Mononuclear cell (primary cell): ENCODE measurements around the gene CACNA1G. TPM values are rescaled to one million over a fixed set of nuclear protein-coding genes. Genes with fewer than 3 reads are reported as not detected.

Experiments used
- H3K27me3 ChIP-seq: 2 replicates; pipeline ENCODE4 v1.6.0; 2011; ENCODE audit warnings: low read length, control low read depth; ENCODE audit not compliant: insufficient read depth
- H3K4me1 ChIP-seq: 2 replicates; pipeline ENCODE4 v1.5.1; 2011; ENCODE audit warnings: mild to moderate bottlenecking, low read length, control low read depth; ENCODE audit not compliant: insufficient read depth
- H3K4me3 ChIP-seq: 2 replicates; pipeline ENCODE4 v1.5.1; 2011; ENCODE audit warnings: mild to moderate bottlenecking, low read length, moderate library complexity
- H3K9me3 ChIP-seq: 2 replicates; pipeline ENCODE4 v1.5.1; 2011; ENCODE audit warnings: low read depth, mild to moderate bottlenecking, control low read depth, low read length
- total RNA-seq: library from RNA; depleted of rRNA; stranded (reverse); fragments of >200 nt; gene quantifications from one replicate; pipeline ENCODE4 v1.2.3, GENCODE V29; 2012

The CACNA1G gene
- total RNA-seq, 1 donor: under 0.01 TPM

DNA sequence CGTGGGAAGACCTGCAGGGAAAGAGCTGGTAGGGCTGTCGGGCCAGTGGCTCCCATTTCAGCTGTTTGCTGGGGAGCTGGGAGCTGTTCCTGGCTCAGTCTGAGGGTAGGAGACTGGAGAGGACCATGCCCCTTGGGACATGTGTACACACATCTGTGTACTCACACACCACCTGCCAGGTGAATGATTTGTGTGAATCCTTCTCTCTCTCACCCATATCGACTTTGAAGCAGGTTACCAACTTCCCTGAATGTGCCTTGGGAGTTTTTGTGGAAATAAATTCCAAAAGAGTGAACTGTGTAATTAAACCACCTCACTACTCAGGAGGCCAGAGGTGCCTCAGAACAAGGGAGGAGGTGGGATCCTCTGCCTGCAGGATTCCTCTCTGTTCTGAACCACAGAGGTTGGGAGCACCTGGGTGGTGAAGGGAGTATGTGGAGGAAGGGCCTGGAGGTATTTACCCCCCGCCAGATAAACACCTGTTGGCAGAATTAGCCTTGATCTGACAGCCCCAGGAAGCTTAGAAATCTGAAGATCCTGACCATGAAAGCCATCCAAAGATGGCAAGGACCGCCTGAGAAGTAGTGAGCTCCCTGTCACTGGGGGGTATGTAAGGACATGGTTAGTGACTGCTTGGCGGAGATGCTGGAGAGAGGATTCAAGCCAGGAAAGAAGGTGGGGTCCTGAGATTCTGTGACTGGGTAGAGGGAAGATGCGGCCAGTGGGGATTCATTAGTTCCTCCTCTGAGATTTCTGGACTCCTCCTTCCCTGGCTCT lies 77.5 kb downstream of the CACNA1G start:
- Histone ChIP-seq H3K4me3 (no peak overlapping the region), H3K4me1 (peaks cover 46% of the 10 kb centered on the region), H3K9me3 (no peaks in the 10 kb centered on the region), H3K27me3 (peaks cover 39% of the 10 kb centered on the region)

DNA sequence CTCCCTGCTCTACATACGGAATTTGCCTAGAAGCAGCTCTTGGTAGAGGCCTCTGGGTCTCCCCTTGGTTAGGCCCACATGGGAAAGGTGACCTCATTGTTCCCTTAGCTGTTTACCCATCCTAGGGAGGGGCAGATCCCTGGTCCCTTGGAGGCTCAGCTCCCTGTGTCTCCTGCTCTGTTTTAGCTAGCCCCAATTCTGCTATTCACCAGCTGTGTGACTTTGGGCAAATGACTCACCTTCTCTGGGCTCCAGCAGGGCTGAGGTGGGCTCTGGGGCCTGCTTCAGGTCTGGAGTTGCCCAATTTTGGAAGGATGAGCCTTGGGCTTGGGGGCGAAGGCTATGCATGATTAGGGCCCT lies 78.1 kb downstream of the CACNA1G start:
- Histone ChIP-seq H3K4me1 (peaks cover 46% of the 10 kb centered on the region), H3K4me3 (no peak overlapping the region), H3K27me3 (peaks cover 34% of the 10 kb centered on the region), H3K9me3 (no peaks in the 10 kb centered on the region)

DNA sequence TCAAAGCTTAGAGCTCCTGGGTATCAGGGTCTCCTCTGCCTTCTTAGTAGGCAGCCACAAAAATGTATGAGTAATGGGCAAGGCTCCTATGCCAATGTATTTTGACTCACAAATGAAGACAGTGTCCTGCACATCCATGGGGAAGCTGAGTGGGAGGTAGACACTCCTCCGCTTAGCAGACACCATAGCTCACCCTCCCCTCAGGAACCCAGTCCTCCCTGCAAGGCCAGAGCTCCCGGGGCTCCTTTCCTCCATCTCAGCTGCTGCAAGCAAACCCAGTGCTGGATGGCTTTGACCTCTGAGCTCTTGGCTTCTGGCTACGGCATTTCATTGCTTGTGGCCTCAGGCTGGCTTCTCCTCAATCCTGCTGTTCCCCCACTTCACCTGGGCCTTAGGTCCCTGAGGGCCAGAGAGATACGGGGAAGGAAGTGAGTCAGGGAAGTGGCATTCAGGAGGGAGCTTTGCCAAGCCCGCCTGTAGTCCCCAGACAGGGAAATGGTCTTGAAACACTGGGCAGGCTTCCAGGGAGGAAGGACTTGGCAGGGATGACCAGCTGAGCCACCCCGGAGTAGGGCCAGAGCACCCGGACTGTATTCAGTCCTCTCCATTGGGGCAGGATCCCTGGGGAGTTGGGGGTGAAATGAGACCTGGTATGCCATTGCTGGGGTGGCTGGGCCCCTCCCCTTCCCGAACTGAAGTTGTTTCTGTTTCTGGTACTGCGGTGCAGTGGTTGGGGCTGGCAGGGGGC lies 78.6 kb downstream of the CACNA1G start:
- Histone ChIP-seq H3K27me3 (peaks cover 28% of the 10 kb centered on the region), H3K9me3 (no peaks in the 10 kb centered on the region), H3K4me1 (peaks cover 45% of the 10 kb centered on the region), H3K4me3 (no peak overlapping the region)

DNA sequence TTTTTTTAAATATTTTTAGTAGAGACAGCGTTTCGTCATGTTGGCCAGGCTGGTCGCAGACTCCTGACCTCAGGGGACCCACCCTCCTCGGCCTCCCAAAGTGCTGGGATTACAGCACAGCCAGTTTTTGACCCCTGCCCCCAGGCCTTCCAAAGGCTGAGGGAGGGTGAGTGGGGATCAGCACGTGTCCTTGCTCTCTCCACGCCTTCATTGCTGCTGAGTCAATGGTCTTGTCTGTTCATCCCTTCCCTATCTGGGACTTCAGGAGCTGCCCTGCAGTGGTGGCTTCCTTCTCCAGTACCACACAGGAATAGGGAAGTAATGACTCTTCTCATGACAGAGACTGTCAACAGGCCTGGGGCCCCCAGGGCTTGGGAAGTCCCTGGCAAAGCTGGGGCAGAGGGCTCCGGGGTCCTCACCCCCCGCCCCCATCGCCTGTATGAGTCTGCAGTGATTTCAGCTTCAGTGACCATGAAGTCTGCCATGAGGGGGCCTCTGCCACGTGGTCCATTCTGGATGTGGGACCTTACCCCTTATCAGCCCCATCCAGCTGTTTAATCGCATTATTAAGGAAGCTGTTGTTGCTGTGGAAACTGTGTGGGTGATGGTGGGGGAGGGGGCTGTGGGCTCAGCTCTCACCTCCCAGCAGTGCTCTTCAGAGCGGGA lies 80.3 kb downstream of the CACNA1G start:
- Histone ChIP-seq H3K4me3 (no peak overlapping the region), H3K4me1 (peaks cover 31% of the 10 kb centered on the region), H3K9me3 (no peaks in the 10 kb centered on the region), H3K27me3 (peaks cover 14% of the 10 kb centered on the region)

DNA sequence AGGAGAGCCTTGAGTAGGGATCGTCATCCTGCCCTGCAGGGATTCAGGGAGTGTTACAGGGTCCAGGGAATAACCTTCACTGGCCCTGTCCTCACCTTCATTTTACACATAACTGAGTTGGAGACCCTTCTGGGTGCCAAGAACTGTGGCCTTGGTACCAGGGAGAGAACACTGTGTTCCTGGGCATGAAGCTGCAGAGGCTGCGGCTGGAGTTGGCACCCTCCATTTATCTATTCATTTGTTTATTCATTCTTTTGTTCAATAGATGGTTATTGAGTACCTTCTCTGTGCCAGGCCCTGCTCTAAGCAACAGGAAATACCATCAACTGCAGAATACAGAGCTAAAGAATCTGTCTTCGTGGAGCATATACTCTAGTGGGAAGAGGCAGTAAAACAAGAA lies 80.8 kb downstream of the CACNA1G start:
- peaks cover 31% of the 10 kb centered on the region for H3K4me1 ChIP-seq
- no peak overlapping the region for H3K4me3 ChIP-seq
- H3K27me3 ChIP-seq: peaks cover 10% of the 10 kb centered on the region
- H3K9me3 ChIP-seq: no peaks in the 10 kb centered on the region

DNA sequence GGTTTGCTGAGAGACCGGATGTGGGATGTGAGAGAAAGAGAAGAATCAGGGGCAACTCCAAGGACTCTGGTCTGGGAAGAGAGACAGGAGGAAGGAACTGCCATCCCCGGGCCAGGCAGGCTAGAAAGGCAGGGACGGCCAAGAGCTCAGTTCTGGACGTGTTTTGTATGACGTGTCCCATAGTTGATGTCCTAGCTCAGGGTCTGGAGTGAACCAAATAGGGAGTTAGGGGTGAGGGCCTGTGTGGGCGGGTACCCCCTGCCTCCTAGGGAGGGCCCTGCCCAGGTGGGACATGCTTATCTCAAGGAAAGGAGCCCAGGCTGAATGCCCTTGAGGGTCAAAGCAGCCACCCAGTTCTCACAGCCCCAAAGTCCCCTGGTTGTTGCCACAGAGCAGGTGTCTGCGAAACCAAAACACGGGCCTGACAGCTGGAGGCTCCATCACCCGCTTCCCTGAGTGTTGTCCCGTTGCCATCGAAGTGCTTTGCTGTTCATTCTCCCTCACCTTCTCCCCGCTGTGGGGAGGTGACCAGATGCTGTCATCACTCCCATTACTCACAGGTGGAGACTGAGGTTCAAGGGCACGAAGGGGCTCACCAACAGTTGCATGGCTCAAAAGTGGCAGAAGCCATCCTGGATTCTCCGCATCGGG lies 81.7 kb downstream of the CACNA1G start:
- H3K4me1 ChIP-seq: peaks cover 31% of the 10 kb centered on the region
- H3K9me3 ChIP-seq: no peaks in the 10 kb centered on the region
- no peak overlapping the region for H3K4me3 ChIP-seq
- peaks cover 3% of the 10 kb centered on the region for H3K27me3 ChIP-seq

DNA sequence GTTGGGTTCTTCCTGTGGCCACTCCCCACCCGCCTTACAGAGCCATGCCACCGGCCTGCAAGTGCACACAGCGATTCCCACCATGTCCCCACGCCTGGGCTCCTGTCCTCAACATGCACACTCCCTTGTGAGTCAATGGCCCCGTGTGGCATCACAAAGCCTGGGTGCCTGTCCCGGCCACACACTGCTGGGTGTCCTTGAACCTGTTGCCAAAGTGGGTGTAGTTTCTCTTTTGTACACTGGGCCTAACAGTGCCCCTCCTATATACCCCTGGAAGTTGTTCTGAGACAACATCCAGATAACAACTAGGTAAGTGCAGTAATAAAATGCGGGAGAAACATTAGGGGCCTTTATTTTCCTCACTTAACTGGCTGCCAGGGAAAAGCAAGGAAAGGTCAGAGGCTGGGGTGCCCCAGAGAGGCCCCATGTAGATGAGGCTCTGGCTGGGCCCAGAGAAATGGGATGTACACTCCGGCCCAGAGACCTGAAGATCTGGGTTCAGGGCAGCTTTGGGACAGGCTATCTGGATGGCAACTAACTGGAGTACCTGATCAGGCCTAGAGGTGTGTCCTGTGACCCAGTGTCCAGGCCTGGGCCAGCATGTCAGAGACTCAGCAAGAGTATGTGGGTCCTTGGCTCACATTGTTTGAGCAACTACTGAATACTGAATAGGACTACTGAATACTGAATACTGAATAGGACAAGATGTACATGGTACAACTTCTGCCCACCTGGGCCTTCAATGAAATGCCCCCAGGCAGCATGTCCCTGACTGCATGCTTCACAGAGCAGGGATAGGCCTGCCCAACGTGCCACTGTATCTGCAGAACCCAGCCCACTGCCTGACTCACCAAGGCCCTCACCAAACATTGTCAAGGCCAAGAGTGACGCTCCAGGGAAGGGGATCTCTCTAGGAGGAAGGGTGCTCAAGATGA lies 82.5 kb downstream of the CACNA1G start:
- Histone ChIP-seq H3K4me3 (no peak overlapping the region), H3K9me3 (no peaks in the 10 kb centered on the region), H3K27me3 (peaks cover 3% of the 10 kb centered on the region), H3K4me1 (peaks cover 31% of the 10 kb centered on the region)

DNA sequence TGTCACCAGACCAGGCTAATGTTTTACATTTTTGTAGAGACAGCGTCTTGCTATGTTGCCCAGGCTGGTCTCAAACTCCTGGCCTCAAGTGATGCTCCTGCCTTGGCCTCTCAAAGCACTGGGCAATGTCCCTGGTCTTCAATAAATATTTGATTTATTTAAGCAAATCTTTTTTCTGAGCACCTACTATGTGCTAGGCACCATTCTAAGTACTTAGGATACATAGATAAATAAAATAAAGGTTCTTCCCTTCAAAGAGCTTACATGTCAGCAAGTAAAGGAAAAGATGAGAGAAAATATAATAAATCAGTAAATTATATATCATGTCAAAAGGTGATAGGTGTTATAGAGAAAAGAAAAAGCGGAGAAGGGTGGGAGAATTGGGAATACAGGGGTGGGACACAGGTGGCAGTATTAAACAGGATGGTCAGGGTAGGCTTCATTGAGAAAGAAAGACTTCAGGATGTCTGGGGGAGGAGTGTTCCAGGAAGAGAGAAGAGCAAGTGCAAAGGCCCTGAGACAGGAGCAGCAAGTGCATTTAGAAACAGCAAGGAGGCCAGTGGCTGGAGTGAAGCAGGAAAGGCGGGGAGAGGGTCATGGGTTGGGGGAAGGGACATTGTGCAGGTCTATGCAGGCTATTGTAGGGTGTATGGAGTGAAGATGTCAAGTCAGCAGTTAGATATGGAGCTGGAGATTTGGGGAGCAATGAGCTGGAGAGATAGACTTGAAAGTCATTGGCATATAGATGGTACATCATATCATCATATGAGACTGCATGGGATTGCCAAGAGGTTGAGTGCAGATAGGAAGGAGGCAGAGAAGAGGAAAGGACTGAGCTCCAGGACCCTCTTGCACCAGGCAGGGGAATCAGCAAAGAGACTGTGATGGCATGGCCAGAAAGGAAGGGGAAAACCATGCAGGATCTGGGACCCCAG lies 85.5 kb downstream of the CACNA1G start:
- no peaks in the 10 kb centered on the region for H3K27me3 ChIP-seq
- no peak overlapping the region for H3K4me3 ChIP-seq
- peaks cover 5% of the 10 kb centered on the region for H3K4me1 ChIP-seq
- H3K9me3 ChIP-seq: no peaks in the 10 kb centered on the region

DNA sequence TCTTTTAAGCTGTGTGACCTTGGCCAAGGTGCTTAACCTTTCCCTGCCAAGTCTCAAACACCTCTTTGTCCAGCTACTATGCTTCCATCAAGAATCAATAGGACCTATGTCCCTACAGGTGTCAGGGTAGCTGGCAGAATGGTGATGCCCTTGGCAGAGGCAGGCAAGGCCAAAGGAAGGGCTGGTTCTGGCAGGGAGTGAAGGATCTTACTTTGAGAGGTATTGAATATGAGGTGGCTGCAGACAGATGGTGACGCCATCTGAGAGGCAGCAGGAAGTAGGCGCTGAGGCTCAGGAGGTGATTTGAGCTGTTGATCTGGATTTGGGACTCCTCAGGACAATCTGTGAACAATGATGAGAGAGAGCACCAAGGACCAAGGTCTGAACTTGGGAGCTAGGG lies 86.7 kb downstream of the CACNA1G start:
- Histone ChIP-seq H3K9me3 (no peaks in the 10 kb centered on the region), H3K4me1 (no peaks in the 10 kb centered on the region), H3K27me3 (no peaks in the 10 kb centered on the region), H3K4me3 (no peak overlapping the region)

DNA sequence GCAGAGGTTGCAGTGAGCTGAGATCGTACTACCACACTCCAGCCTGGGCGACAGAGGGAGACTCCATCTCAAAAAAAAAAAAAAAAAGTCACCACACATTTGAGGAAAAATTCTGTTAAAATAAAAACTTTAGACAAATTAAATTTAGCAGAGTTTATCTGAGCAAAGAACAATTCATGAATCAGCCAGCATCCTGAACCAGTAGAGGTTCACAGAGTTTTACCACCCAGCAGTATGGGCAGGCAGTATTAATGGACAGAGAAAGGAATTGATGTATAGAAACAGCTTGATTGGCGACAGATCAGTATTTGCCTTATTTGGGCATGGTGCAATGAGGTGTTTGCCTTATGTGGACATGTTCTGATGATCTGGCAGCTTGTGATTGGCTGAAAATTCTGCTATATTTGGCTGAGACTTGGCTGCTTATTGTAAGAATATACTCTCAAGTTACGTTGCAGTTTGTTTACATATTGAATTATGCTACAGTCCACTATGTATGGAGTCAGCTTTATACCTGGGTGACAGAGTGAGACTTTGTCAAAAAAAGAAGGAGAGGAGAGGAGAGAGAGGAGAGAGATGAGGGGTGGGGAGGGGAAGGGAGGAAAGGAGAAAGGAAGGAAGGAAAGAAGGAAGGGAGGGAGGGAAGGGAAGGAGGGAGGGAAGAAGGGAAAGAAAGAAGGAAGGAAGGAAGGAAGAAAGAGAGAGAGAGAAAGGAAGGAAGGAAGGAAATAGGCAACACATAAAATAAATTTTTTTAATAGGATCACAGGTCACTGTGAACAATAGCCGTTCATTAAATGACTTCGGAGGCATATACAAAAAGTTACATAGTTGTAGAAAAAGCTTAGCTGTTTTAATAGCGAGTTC lies 88.8 kb downstream of the CACNA1G start:
- H3K9me3 ChIP-seq: peaks cover 6% of the 10 kb centered on the region
- no peaks in the 10 kb centered on the region for H3K4me1 ChIP-seq
- no peaks in the 10 kb centered on the region for H3K27me3 ChIP-seq
- no peak overlapping the region for H3K4me3 ChIP-seq

DNA sequence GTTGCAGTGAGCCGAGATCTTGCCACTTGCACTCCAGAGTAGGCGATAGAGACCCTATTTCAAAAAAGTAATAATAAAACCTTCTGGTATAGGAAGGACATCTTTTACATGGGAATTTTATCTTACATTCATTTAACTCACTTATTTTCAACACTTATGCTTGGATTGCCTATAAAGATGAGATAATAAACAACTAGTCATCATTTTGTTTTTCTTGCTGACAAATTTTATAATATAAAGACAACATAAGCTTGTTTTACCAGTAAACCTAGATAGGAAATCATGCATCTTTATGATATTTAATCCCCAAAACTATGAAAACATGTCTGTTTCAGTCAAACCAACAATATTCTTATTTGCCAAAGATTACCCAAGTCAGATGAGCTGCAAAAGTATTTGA lies 91.1 kb downstream of the CACNA1G start:
- peaks cover 6% of the 10 kb centered on the region for H3K9me3 ChIP-seq
- H3K27me3 ChIP-seq: no peaks in the 10 kb centered on the region
- no peak overlapping the region for H3K4me3 ChIP-seq
- no peaks in the 10 kb centered on the region for H3K4me1 ChIP-seq

DNA sequence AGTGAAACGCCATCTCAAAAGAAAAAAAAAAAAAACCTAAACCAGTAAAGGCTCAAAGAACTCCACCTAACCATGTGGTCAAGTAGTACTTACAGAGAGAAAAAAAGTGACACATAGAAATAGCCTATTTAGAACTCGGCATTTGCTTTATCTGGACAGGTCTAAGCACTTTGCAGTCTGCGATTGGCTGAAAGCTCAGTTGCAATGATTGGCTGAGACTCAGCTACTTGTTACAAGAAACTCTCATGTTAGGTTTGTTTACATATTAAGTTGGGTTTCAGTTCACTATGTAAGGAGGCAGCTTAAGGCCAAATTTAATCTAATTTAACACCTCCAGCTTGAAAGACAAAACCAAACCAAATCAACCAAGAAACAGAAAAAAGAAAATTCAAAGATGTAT lies 93.2 kb downstream of the CACNA1G start:
- Histone ChIP-seq H3K9me3 (peaks cover 6% of the 10 kb centered on the region), H3K27me3 (no peaks in the 10 kb centered on the region), H3K4me3 (no peak overlapping the region), H3K4me1 (no peaks in the 10 kb centered on the region)

DNA sequence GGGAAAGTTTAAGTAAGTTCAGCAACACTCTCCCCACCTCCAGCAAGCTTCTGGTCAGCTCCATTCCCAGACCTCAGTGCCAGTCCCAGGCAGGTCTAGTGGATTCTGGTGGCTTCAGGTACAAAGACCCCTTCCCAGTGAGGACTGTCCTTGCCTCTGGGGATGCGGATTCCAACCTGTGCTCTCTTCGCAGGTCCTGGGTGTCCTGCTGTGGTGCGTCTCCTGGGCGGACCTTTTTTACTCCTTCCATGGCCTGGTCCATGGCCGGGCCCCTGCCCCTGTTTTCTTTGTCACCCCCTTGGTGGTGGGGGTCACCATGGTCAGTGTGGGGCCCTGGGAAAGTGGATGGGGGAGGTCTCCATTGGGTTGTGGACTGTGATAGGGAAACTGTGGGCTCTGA lies 96.0 kb downstream of the CACNA1G start:
- peaks cover 18% of the 10 kb centered on the region for H3K4me1 ChIP-seq

More for the DNA sequence above, 96.0 kb downstream of the CACNA1G start:
- Histone ChIP-seq H3K4me3 (no peak overlapping the region), H3K27me3 (no peaks in the 10 kb centered on the region), H3K9me3 (peaks cover 6% of the 10 kb centered on the region)
